A549 treated with AZD9567 at 1 μM for 4 hours (cell line): Measurements from ENCODE around the gene GPAT3. TPM values are rescaled to one million over a fixed set of nuclear protein-coding genes. Genes with fewer than 3 reads are reported as not detected.

ENCODE experiments used
- total RNA-seq: library from RNA; stranded (reverse); fragments of 200-300 nt; extraction: Qiagen RNA extraction; gene quantifications from 5 replicates; pipeline ENCODE4 v1.2.3, GENCODE V29; 2022; ENCODE audit not compliant: insufficient read depth

The GPAT3 gene
- total RNA-seq, result 21.4 to 31.5 TPM (median 27.4 TPM) in 5 replicates

GRCh38 chr4:83535520-83536361 is at the start of gene GPAT3:
Gene GPAT3, plus strand, starts transcription at chr4:83536108. Its CDS starts 515 bp downstream, at chr4:83536623.

Other genes starting within 250 kb of the GPAT3 start
- 0.69 to 1.6 TPM (median 1.1 TPM) in 5 replicates for gene HPSE, start 201.3 kb upstream of the GPAT3 start, total RNA-seq
- gene HELQ, start 80.3 kb upstream of the GPAT3 start, total RNA-seq, result 4.8 to 6.1 TPM (median 5.2 TPM) in 5 replicates
- 42.7 to 56.3 TPM (median 48.3 TPM) in 5 replicates for gene MRPS18C, start 80.0 kb upstream of the GPAT3 start, total RNA-seq
- 5.5 to 7.1 TPM (median 6.9 TPM) in 5 replicates for gene ABRAXAS1, start 51.0 kb upstream of the GPAT3 start, total RNA-seq